A549 (cell line): Measurements from ENCODE around the gene TMEM119. TPM values are rescaled to one million over a fixed set of nuclear protein-coding genes. Genes with fewer than 3 reads are reported as not detected.
"Not testable (repeated sequence)": the region's sequence is repeated elsewhere in the genome, so short reads cannot be mapped to it uniquely, and the experiment has no call there.

Source experiments
- ATAC-seq, 2 experiments: fragments of 200-7000 bp in 1 of 2; fragments of >200 bp in 1 of 2; cut with Nextera tagmentation in 1 of 2; cut with Tn5 transposase in 1 of 2; 3 replicates each; pipeline versions ENCODE4 v1.8.0 to v1.9.1; 2018 to 2020; ENCODE audit warnings: mild to moderate bottlenecking in 1 of 2, moderate library complexity in 1 of 2
- CTCF ChIA-PET: fragments of 300-600 bp; sonication (Branson Sonifier 250); formaldehyde crosslinking; extraction: SDS; loops from one replicate; lab custom pipeline; 2021; ENCODE audit warnings: antibody characterized with exemption, inconsistent platforms; lab: Yijun Ruan, JAX
- POLR2A ChIA-PET: fragments of 350-600 bp; formaldehyde crosslinking; extraction: SDS; loops from one replicate; lab custom pipeline; 2021; ENCODE audit warnings: antibody characterized with exemption, inconsistent platforms; lab: Yijun Ruan, JAX
- DNase-seq, 2 experiments: peaks; one replicate each; pipeline versions ENCODE4 v3.0.0 to v3.0.0-alpha.2; 2011 to 2016; ENCODE audit warnings: low read depth in 1 of 2, low spot score in 1 of 2
- FAIRE-seq: peaks from 2 replicates; lab custom pipeline; 2011; peaks lifted over from hg19 to GRCh38; lab: Jason Lieb, UNC
- H3K27ac ChIP-seq, 2 experiments: fragments of >200 bp; sonication (Bioruptor Twin); formaldehyde crosslinking; 3 replicates each; pipeline ENCODE4 v1.5.1; 2016 to 2017
- H3K4me1 ChIP-seq: fragments of >200 bp; sonication (Bioruptor Twin); formaldehyde crosslinking; 3 replicates; pipeline ENCODE4 v1.6.1; 2016
- H3K4me2 ChIP-seq: fragments of >200 bp; sonication (Bioruptor Twin); formaldehyde crosslinking; 3 replicates; pipeline ENCODE4 v1.6.1; 2016
- H3K4me3 ChIP-seq: fragments of >200 bp; sonication (Bioruptor Twin); formaldehyde crosslinking; 3 replicates; pipeline ENCODE4 v1.5.1; 2016
- H3K9me3 ChIP-seq: fragments of >200 bp; sonication (Bioruptor Twin); formaldehyde crosslinking; 3 replicates; pipeline ENCODE4 v1.6.1; 2016
- BHLHE40 ChIP-seq: IDR thresholded peaks from 2 replicates; pipeline ENCODE4 v1.6.1; 2012; ENCODE audit warnings: low read depth, low read length, inconsistent platforms
- CEBPB ChIP-seq, 2 experiments: fragments of >200 bp in 1 of 2; sonication (Bioruptor Twin) in 1 of 2; formaldehyde crosslinking in 1 of 2; IDR thresholded peaks; 2 replicates each; pipeline ENCODE4 v1.6.1; 2012 to 2016
- CHD4 ChIP-seq: fragments of 200-600 bp; sonication (generic); IDR thresholded peaks from 2 replicates; pipeline ENCODE4 v1.6.1; 2016; ENCODE audit warnings: antibody characterized with exemption, mild to moderate bottlenecking, borderline replicate concordance
- FOSL2 ChIP-seq, 2 experiments: fragments of 450-650 bp in 1 of 2; fragments of >200 bp in 1 of 2; sonication (Bioruptor Twin) in 1 of 2; formaldehyde crosslinking; IDR thresholded peaks; 2 replicates each; pipeline versions ENCODE4 v1.5.0 to v1.6.1; 2016 to 2020; ENCODE audit warnings: mild to moderate bottlenecking in 1 of 2, moderate library complexity in 1 of 2
- HMGXB4 ChIP-seq: fragments of 250-450 bp; sonication (Bioruptor Pico); IDR thresholded peaks from 2 replicates; pipeline ENCODE4 v1.5.0; 2021; ENCODE audit warnings: mild to moderate bottlenecking, moderate library complexity, borderline replicate concordance
- HOXA7 ChIP-seq: fragments of 250-450 bp; sonication (Bioruptor Pico); IDR thresholded peaks from 2 replicates; pipeline ENCODE4 v1.5.0; 2020; ENCODE audit warnings: mild to moderate bottlenecking, moderate library complexity
- KDM1A ChIP-seq: fragments of 200-600 bp; sonication (generic); IDR thresholded peaks from 2 replicates; pipeline ENCODE4 v1.6.1; 2016; ENCODE audit warnings: low read depth, mild to moderate bottlenecking
- NFE2L2 ChIP-seq: fragments of 150-350 bp; conservative IDR thresholded peaks from 2 replicates; pipeline ENCODE4 v1.6.1; 2014; ENCODE audit warnings: low read length
- PHF8 ChIP-seq: fragments of 200-600 bp; sonication (generic); IDR thresholded peaks from 2 replicates; pipeline ENCODE4 v1.6.1; 2016; ENCODE audit warnings: low read depth, mild to moderate bottlenecking, antibody characterized with exemption, moderate library complexity, borderline replicate concordance
- POLR2A ChIP-seq: IDR thresholded peaks from 2 replicates; pipeline ENCODE4 v1.6.1; 2012; ENCODE audit warnings: mild to moderate bottlenecking, low read length
- POLR2AphosphoS2 ChIP-seq: conservative IDR thresholded peaks from 2 replicates; pipeline ENCODE4 v1.6.1; 2012; ENCODE audit warnings: low read length, improper control_type of control experiment, inconsistent platforms
- RFX5 ChIP-seq: fragments of 450-650 bp; IDR thresholded peaks from 2 replicates; pipeline ENCODE4 v1.7.1; 2014; ENCODE audit warnings: antibody characterized with exemption, mild to moderate bottlenecking, moderate library complexity
- ZC3H11A ChIP-seq: fragments of 450-650 bp; IDR thresholded peaks from 2 replicates; pipeline ENCODE4 v1.6.1; 2014; ENCODE audit warnings: antibody characterized with exemption, mild to moderate bottlenecking
- ZSCAN20 ChIP-seq: fragments of 250-450 bp; sonication (Bioruptor Pico); IDR thresholded peaks from 2 replicates; pipeline ENCODE4 v1.8.0; 2022; ENCODE audit warnings: mild to moderate bottlenecking, moderate library complexity
- WGBS: methylation state at CpG from one replicate; pipeline ENCODE4 v1.1.6; 2017; ENCODE audit errors: missing lambda C conversion rate; 5-methylcytosine and 5-hydroxymethylcytosine counted together
- polyA plus RNA-seq, 4 experiments: library from polyadenylated mRNA; depleted of rRNA in 3 of 4; stranded (reverse); fragments of >200 nt; fragmentation: RNase III in 1 of 4; extraction: RNeasy Plus Mini Kit Qiagen cat#74134 plus additional on column Dnase treatment in 1 of 4; gene quantifications; 2 replicates in 3 of 4; 3 replicates in 1 of 4; pipeline ENCODE4 v1.2.3, GENCODE V29; 2011 to 2017
- TF ChIP-seq, protein P1 (sequence below): fragments of 150-350 bp; IDR thresholded peaks from 2 replicates; pipeline ENCODE4 v1.6.1; 2014; ENCODE audit warnings: low read depth, mild to moderate bottlenecking, low read length
- TF ChIP-seq, protein P2 (sequence below): fragments of >200 bp; sonication (Bioruptor Twin); formaldehyde crosslinking; IDR thresholded peaks from 2 replicates; pipeline ENCODE4 v1.6.1; 2016
- TF ChIP-seq, protein P3 (sequence below): fragments of 250-450 bp; sonication (Bioruptor Pico); IDR thresholded peaks from 2 replicates; pipeline ENCODE4 v1.5.0; 2020; ENCODE audit warnings: low read depth, mild to moderate bottlenecking, moderate library complexity

TMEM119 gene
- polyA plus RNA-seq, 2 of the 4 experiments (the other 2 are of a cell fraction): not detected

DNA sequence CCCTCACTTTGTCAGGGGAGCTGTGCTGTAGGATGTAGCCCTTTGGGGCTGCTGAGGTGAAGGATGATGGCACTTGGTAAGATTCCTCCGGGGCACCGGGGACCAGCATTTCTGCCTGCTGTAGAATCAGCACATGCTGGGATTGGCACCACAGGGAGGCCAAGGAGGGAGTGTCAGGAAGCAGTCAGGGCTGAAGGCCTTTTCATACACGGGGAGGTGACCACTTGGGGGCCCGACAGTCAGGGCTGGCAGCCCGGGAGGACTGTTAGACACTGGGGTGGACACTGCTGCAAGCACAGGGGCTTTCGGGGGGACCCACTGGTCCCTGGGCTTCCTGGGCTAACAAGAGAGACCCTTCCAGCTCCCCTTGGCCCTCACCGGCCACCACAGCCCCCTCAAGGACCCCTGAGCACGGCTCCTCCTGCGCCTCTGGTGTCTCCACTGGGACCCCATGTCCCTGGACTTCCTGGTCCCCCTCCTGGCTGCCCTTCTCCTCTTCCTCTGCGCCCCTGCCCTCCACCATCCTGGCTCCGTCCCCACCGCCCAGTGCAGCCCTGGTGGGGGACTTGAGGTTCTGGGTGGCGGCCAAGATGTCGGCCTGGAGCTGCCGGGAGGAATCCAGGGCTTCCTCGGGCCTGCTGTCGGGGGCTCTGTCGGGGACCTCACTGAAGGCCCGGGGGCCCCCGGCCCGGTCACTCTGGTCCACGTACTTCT is 6.5 kb downstream of the TMEM119 start:
- Histone ChIP-seq H3K4me1 (no peaks in the 10 kb centered on the region), H3K27ac (no peak overlapping the region), H3K9me3 (no peaks in the 10 kb centered on the region), H3K4me3 (no peak overlapping the region), H3K4me2 (no peak overlapping the region)
- ChIA-PET CTCF (interaction anchor here (1.5 kb wide), 1 partner anchor 27 kb away, joined by 5 read pairs; no protein-coding TSS in a partner anchor), POLR2A (no interaction called here)
- 73% methylated on average over 22 of the region's 22 CpGs for WGBS
- FAIRE-seq: no peak
- no peak for DNase-seq
- TF ChIP-seq HOXA7 (CRISPR knock-in tag) (no peak), ZSCAN20 (no peak), POLR2A (no peak), HMGXB4 (CRISPR knock-in tag) (no peak)
- no peak for ATAC-seq

DNA sequence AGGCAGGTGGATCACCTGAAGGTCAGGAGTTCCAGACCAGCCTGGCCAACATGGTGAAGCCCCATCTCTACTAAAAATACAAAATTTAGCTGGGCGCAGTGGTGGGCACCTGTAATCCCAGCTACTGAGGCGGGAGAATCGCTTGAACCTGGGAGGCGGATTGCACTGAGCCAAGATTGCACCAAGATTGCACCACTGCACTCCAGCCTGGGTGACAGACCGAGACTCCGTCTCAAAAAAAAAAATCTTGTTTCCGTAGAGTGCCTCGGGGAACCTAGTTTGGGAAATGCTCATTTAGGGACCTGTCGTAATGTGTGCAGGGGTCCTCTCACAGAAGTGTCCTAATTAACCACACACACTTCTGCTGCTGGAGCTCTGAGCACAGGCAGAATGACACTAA is 7.4 kb downstream of the TMEM119 start:
- FAIRE-seq, H3K27ac ChIP-seq, H3K9me3 ChIP-seq, H3K4me3 ChIP-seq, CTCF ChIA-PET, H3K4me2 ChIP-seq, H3K4me1 ChIP-seq, POLR2A ChIA-PET, DNase-seq, ATAC-seq: not testable (repeated sequence)
- 86% methylated on average over 9 of the region's 9 CpGs for WGBS

- H3K4me3 ChIP-seq: no peak overlapping the region
- no peak for DNase-seq
- no peak for FAIRE-seq
- no peaks in the 10 kb centered on the region for H3K4me1 ChIP-seq
- H3K27ac ChIP-seq: no peak overlapping the region
- POLR2A ChIA-PET: no interaction called here
- WGBS: 55% methylated on average over 6 of the region's 7 CpGs
- CTCF ChIA-PET: interaction anchor here (0.6 to 4.8 kb wide), 2 partner anchors 28 to 58 kb away, joined by 3 to 24 read pairs; no protein-coding TSS in a partner anchor
- no peak for ATAC-seq
- no peak overlapping the region for H3K4me2 ChIP-seq
- H3K9me3 ChIP-seq: no peaks in the 10 kb centered on the region
- TF ChIP-seq, protein P1, sequence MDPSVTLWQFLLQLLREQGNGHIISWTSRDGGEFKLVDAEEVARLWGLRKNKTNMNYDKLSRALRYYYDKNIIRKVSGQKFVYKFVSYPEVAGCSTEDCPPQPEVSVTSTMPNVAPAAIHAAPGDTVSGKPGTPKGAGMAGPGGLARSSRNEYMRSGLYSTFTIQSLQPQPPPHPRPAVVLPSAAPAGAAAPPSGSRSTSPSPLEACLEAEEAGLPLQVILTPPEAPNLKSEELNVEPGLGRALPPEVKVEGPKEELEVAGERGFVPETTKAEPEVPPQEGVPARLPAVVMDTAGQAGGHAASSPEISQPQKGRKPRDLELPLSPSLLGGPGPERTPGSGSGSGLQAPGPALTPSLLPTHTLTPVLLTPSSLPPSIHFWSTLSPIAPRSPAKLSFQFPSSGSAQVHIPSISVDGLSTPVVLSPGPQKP: no peak
- TF ChIP-seq CHD4: no peak
These were observed 8.0 kb downstream of the TMEM119 start for GRCh38 chr12:108589840-108590229.

- ChIA-PET CTCF (interaction anchor here (0.6 to 4.8 kb wide), 6 partner anchors 19 to 76 kb away, joined by 3 to 24 read pairs (median 4); no protein-coding TSS in a partner anchor), POLR2A (no interaction called here)
- TF ChIP-seq KDM1A: no peak
- H3K4me3 ChIP-seq: no peak overlapping the region
- H3K27ac ChIP-seq: no peak overlapping the region
- no peaks in the 10 kb centered on the region for H3K9me3 ChIP-seq
- FAIRE-seq: no peak
- no peaks in the 10 kb centered on the region for H3K4me1 ChIP-seq
- no peak overlapping the region for H3K4me2 ChIP-seq
- 56% methylated on average over 13 of the region's 15 CpGs for WGBS
- no peak for DNase-seq
- peak in 1 of 2 experiments; percentile 42; a peak in 3 of 6 replicates for ATAC-seq
These were observed 8.7 kb downstream of the TMEM119 start for GRCh38 chr12:108589028-108589839.

GRCh38 chr12:108587826-108588225 is 10.1 kb downstream of the TMEM119 start:
- no peaks in the 10 kb centered on the region for H3K4me1 ChIP-seq
- ATAC-seq (no peak), DNase-seq (no peak), FAIRE-seq (no peak)
- WGBS: 70% methylated on average over 4 of the region's 4 CpGs
- no peaks in the 10 kb centered on the region for H3K9me3 ChIP-seq
- no peak overlapping the region for H3K27ac ChIP-seq
- H3K4me2 ChIP-seq: no peak overlapping the region
- no peak overlapping the region for H3K4me3 ChIP-seq
- ChIA-PET CTCF (interaction anchor here (1.1 to 4.8 kb wide), 3 partner anchors 17 to 30 kb away, joined by 3 to 24 read pairs (median 4); no protein-coding TSS in a partner anchor), POLR2A (no interaction called here)
- TF ChIP-seq, protein P2, sequence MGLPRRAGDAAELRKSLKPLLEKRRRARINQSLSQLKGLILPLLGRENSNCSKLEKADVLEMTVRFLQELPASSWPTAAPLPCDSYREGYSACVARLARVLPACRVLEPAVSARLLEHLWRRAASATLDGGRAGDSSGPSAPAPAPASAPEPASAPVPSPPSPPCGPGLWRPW: no peak
- no peak for TF ChIP-seq CEBPB (IDR thresholded peaks at IDR 0.05)
- TF ChIP-seq, protein P3, sequence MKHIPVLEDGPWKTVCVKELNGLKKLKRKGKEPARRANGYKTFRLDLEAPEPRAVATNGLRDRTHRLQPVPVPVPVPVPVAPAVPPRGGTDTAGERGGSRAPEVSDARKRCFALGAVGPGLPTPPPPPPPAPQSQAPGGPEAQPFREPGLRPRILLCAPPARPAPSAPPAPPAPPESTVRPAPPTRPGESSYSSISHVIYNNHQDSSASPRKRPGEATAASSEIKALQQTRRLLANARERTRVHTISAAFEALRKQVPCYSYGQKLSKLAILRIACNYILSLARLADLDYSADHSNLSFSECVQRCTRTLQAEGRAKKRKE (CRISPR knock-in tag): no peak
- no peak for TF ChIP-seq BHLHE40
- no peak for TF ChIP-seq HMGXB4 (CRISPR knock-in tag)
- TF ChIP-seq ZC3H11A: no peak
- no peak for TF ChIP-seq PHF8
- no peak for TF ChIP-seq ZSCAN20
- no peak for TF ChIP-seq FOSL2 (IDR thresholded peaks at IDR 0.05)
- no peak for TF ChIP-seq FOSL2 (CRISPR knock-in tag; IDR thresholded peaks at IDR 0.05)
- TF ChIP-seq NFE2L2: no peak
- TF ChIP-seq POLR2AphosphoS2: no peak
- no peak for TF ChIP-seq RFX5
- TF ChIP-seq HOXA7 (CRISPR knock-in tag): no peak
